HG03039 (cell line): Measurements from ENCODE around the gene PRAC2.

Experiments used
- ATAC-seq: cut with Tn5 transposase; IDR thresholded peaks from one replicate; pipeline ENCODE4 v1.9.1; 2021; ENCODE audit warnings: mild to moderate bottlenecking, moderate library complexity; ENCODE audit not compliant: unreplicated experiment

The PRAC2 gene

GRCh38 chr17:48732688-48733629 lies 10.0 kb downstream of the PRAC2 start:
- ATAC-seq: no peak

- no peak for ATAC-seq
Observed at GRCh38 chr17:48733632-48734328, 10.8 kb downstream of the PRAC2 start.

- ATAC-seq: no peak
Observed at GRCh38 chr17:48734333-48735061, 11.5 kb downstream of the PRAC2 start.

GRCh38 chr17:48735062-48735351 lies 12.0 kb downstream of the PRAC2 start:
- ATAC-seq: no peak

- ATAC-seq: no peak
Observed at GRCh38 chr17:48737330-48738043, 14.5 kb downstream of the PRAC2 start.

GRCh38 chr17:48738424-48738802 lies 15.4 kb downstream of the PRAC2 start:
- ATAC-seq: no peak

- ATAC-seq: no peak
Observed at GRCh38 chr17:48738803-48739526, 16.0 kb downstream of the PRAC2 start.

- ATAC-seq: no peak
Observed at GRCh38 chr17:48740537-48740936, 17.6 kb downstream of the PRAC2 start.

- ATAC-seq: no peak
Observed at GRCh38 chr17:48745381-48746275, 22.6 kb downstream of the PRAC2 start.

- no peak for ATAC-seq
Observed at GRCh38 chr17:48746916-48747444, 24.0 kb downstream of the PRAC2 start.

- ATAC-seq: no peak
Observed at GRCh38 chr17:48747445-48748363, 24.7 kb downstream of the PRAC2 start.

- ATAC-seq: no peak
Observed at GRCh38 chr17:48748718-48749566, 26.0 kb downstream of the PRAC2 start.

GRCh38 chr17:48749621-48750553 lies 26.9 kb downstream of the PRAC2 start:
- ATAC-seq: no peak

- no peak for ATAC-seq
Observed at GRCh38 chr17:48751172-48751571, 28.2 kb downstream of the PRAC2 start.

GRCh38 chr17:48751733-48752398 lies 28.9 kb downstream of the PRAC2 start:
- no peak for ATAC-seq
